NCI-H2081 (cell line): ENCODE data around the gene BNIP5.

ENCODE experiments used
- DNase-seq, 2 experiments: peaks; one replicate each; lab custom pipeline; 2025; lab: John Stamatoyannopoulos, UW

BNIP5 gene

DNA sequence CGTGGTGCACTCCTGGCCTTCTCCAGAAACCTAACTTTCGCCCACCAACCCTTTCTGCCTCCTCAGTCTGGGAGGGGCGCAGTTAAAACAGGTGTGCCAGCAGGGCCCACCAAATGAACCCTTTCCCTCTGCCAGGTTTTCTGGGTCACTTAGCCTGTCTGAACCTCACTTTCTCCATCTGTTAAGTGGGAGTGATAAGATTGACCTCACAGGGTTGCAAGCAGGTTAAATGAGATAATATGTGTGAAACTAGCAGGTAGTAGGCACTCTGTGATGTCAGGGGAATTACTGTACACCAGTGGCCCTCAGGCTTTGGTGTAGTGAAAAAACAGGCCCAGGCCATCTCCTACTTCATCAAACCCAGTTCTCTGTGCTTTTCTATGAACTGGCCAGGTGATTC is 14.1 kb downstream of the BNIP5 start:
- DNase-seq = no peak

DNA sequence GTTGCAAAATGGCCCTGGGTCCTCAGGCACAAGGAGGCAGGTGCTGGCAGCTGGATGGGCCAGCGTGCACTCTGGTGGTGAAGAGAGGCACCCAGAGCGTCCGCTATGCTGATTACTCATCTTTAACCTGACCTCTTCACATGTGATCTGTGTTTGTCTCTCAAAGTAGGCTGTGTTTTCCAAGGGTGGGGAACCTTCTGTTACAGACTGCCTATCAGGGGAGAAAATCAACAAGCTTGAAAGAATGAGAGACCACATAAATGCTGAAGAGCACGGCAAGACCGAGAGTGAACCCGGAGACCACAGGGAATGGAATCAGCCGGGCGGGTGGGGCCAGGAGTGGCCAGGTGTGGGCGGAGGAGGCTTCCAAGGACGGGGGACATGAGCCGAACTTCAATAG is 16.2 kb downstream of the BNIP5 start:
- no peak for DNase-seq

DNA sequence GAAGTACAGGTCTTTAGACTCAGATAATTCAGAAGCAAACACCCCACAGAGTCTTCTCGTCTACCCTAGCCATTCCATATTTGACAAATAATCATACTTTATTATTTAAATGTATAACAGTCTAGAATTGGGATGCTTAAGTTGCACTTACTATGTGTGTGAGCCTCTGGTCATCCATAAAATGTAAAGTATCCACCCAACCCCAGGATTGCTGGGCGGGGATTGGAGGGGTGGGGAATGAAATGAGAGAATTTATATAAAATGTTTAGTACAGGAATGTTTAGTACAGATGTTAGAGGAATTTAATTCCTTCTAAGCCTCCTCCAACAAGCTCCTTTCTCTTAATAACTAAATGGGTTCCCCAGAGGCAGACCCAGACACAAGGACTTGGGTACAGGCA is 16.9 kb downstream of the BNIP5 start:
- no peak for DNase-seq

DNA sequence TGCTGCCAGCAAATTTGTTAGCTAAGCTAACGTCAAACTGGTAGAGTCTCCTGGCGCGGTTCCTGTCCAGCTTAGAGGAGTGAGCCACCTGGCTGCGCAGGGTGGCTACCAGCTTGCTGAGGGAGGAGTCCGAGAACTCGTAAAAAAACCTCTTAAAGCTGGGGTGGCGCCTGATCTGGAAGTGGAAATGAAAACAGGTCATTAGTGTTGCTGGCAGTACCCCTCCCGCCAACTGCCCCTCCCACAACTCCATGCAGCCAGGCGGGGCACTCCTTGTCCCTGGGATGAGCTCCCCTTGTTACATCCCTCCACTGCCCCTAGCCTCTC is 17.3 kb downstream of the BNIP5 start:
- DNase-seq = peak; percentile 76 to 89

DNA sequence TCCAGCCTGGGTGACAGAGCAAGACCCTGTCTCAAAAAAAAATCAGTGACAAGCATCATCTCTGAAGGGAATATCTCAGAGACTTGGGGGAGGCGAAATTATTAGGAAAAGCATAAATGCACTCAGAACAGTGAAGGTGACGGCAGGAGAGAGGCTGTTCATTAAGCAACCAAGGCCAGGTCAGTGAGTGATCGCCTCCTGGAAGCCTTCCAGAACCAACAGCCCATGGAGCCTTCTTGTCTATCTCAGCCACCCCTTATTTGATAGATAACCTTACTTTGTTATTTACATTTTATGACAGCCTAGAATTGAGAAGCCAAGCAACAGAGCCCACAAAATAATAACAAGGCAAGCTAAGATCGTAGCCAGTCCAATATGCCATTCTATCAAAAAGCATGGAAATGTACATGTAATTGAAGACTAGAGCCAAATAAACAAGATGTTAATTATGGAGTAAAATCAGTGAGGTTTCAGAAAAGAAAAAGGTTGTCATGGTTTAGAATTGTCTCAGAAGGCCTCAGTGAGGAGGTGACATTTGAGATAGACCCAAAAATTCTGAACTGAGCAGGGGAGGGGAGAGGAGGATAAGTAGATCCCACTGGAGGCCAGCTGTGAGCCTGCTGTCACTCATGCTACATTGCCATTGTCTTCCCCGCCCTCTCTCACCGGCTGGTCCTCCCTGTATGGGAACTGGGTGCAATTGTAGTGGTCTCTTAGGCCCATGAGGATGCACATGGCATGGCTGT is 17.8 kb downstream of the BNIP5 start:
- DNase-seq = peak in 1 of 2 experiments; percentile 27

DNA sequence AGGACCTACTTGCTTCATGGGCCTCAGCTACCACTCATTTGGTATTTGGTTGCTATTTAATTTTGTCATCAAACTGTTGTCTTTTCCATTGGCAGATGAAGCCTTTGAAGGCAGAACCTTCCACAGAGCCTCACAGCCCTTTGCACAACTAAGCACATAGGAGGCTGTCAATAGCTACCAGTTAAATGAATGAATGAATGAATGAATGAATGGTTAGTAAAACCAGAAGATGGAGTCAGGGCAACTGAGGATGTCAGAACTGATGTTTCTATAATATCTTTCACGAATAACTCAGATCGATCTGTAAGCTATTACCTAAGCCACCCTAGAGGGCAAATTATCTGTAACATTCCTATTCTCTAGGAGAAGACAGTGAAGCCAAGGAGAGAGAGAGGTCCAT is 19.1 kb downstream of the BNIP5 start:
- DNase-seq = no peak

DNA sequence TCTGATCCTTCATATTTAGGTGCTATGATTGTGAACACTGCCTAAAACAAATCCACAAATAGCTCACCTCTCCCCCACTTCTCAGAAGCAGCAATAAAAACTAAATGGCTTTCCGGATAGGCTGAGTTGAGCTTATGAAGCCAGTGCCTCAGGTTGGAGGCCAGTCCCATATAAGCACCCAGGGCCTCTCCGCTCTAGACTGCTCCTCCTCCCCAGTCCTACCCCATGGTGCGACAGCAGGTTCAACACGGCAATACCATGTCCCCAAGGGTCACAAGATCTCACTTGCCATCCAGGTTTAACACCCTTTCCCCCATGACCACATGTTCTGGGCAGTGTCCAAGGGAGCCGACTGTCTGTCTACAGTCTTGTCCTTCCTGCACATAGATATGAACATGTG is 20.8 kb downstream of the BNIP5 start:
- no peak for DNase-seq

DNA sequence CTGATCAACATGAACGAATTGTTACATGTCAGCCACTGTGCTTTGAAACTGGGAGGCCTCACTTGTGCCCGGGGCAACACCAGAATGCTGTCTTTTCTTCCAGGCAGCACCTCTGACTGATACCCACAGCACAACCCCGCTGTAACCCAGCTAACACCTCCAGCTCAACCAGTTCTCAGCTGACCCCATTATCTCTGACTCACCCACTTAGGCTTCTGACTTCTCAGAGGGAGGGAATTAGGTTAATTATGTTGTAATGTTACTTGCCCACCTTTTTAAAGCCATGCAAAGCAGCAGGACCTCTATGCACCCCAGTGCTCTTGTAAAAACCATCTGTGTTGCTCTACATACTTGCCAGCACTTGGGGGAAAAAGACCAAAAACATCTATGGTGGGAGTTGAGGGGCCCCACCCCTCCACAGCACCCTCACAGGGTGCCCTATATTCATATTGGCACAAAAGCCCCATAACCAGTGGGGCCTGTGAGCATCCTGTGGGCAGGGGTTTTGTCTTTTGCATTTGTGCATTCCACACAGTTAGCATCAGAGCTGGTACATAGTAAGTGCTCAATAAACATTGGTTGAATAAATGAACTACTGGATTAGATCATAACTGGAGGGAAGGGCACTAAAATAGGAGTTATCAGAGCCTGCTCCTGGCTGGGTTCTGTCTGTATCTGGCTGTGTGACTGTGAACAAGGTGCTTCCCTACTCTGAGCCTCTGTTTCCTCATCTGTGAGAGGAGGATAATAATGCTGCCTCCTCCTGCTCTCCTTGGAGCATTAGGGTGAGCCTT is 22.3 kb downstream of the BNIP5 start:
- no peak for DNase-seq

DNA sequence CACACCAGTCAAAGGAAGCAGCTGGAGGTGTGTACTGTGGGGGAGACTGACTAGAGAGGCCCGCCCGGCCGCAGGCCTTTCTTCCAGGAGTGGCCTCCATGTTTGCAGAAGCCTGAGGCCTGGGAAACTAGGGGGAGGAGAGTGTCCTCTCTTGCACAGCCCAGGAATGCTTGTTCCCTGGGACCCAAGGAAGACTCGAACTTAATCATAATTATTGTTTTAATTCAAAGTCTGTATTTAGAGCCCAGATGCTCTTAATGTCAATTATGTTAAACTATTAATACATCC is 23.1 kb downstream of the BNIP5 start:
- no peak for DNase-seq

DNA sequence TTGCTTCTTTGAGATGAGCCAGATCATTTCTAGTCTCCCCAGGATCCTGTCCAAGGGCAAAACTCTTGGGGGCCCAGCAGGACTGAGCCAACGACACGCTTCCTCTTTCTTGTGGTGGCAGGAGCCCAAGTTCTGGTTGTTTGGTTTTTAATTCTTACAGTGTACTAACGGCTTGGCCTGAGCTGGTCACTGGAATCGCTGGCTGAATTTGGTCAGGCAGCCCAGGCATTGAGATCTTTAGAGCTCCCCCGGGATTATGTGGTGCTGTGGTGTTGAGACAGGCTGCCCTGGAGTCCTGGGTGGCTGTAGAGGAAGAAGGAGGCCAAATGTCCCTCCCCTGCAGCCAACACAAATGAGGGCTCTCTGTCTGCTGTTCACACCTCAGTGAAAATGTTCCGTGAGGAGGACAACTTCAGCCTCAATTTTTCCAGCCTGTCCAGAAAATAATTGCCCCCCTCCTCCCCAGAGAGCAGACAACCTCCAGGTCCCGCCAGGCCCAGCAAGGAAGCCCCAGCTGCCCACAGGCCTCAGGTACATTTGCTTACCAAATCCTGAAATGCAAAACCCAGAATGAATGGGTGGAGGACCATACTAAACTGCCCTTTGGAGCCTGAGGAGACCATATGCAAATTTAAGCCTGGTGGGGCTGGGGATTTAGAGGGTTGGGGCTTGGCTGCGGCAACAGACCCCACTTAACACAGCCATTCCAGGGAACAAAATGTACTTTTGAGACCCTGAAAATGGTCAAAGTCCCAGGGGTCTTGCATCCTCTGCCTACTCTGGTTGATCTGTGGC is 23.6 kb downstream of the BNIP5 start:
- no peak for DNase-seq

DNA sequence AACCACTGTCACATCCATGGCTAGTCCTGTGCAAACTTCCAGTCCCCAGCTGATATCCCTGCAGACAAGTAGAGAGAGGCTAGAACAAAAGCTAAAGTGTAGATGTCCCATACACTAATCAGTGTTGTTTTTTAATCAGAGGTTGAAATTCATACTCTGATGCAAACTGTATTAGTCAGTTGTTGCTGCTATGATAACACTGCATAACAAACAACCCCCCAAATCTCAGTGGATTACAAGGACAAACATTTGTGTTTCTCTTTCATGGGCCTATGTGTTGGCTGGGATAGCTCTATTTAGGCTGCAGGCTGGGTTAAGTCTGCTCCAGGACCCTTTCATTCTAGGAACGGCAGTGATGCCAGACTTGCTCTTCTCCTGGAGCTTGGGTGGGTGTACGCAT is 26.8 kb downstream of the BNIP5 start:
- DNase-seq = no peak

DNA sequence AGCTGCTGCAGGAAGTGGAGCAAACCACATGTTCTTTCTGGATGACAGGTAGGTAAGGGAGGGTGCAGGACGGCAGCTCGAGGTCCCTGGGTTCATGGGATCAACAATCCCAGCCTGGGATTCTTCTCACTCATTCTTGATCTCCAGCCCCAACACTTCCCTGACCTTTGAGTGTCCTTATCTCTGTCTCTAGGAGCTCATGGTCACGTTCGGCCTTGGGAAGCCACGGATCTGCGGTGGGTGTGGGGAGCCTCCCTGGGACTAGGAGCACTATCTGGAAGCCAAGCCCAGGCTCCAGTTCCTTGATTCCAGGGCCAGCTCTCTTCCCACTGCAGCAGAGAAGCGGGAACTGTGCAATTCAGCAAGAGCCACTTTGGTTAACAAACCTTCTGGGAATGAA is 27.5 kb downstream of the BNIP5 start:
- DNase-seq = no peak

DNA sequence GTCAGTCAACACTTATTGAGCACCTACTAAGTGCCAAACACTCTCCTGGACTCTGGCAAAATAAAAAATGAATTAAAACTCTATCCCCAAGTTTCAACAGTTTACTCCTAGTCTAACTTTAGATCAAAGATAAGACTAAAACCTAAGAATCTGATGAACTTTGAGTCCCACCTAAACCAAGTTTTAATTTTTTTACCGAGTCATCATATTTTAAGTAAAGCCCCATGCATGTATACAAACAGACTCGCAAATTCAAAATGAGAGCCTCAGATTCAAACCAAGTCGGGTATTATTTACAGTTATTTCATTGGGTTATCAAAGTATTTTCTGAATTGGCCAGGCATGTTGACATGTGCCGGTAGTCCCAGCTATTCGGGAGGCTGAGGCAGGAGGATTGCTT is 28.2 kb downstream of the BNIP5 start:
- DNase-seq = no peak

DNA sequence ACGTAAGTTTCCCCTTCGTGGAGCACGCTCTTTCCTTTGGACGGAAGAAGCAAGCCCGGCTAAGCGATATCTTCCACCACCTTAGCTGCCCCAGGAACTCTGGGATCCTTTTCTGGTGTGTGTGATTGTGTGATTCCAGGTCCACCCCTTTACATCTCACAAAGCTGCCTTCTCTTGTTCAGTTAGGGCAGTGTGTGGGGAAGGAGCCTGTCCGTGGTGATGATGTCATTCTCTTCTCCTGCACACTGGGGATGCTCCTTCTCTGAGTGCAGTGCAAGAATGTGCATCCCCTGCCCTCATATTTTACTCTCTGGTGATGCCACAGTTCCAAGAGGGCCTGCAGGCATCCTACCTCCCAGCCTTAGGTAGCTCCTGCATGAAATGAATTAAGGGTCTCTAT is 30.3 kb downstream of the BNIP5 start:
- DNase-seq = no peak

DNA sequence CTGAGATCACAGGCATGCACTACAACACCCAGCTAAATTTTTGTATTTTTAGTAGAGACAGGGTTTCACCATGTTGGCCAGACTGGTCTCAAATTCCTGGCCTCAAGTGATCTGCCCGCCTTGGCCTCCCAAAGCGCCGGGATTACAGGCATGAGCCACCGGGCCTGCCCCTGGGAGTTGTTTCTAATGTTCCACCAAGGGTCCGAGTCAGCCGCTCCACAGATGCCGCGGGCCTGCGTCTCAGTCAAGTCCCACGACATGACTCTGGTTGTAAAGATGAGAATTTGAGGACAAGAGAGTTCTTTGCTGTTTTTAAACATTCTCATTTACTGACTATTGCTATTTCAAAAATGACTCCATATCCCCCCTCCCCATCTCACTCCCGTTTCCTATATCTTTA is 30.8 kb downstream of the BNIP5 start:
- no peak for DNase-seq

DNA sequence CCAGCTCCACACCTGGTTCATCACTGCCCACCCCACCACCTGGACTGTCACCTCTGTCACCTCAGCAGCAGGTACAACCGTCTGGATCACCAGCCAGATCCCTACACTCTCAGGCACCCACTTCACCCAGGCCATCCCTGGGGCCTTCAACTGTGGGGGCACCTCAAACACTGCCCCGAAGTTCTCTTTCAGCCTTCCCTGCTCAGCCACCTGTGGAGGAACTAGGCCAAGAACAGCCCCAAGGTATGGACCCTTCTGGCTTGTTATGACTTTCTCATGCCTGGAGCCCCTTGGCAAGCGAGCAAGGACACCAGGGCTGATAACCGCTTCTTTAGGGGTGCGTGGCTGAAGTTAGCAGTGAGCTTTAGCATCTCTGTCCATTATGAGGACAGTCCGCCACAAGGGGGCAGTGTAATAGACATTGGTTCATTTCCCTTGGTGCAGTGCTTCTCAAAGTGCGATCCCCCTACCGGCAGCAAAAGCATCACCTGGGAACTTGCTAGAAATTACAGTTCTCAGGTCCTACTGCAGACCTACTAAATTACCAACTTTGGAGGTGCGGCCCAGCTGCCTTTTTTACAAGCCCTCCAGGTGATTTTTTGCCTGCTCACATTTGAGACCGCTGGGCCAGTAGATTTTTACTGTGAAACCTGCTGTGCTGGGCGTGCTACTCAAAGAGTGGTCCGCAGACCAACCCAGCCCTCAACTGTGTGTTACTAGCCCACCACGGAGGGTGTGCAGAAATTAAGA is 34.3 kb downstream of the BNIP5 start:
- peak; percentile 82 to 85 for DNase-seq

DNA sequence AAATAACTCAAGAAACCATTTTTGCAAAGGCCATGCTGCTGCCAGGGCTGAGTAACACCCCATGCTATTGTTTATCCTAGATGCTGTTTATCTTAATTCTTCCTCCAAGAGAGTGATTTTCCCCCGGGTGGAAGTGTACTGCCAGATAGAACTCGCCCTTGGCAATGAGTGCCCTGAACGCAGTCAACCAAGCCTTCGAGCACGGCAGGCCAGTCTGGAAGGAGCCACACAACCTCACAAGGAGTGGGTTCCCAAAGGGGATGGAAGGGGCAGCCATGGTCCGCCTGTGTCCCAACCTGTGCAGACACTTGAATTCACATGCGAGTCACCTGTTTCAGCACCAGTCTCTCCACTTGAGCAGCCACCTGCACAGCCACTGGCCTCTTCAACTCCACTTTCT is 34.9 kb downstream of the BNIP5 start:
- no peak for DNase-seq

DNA sequence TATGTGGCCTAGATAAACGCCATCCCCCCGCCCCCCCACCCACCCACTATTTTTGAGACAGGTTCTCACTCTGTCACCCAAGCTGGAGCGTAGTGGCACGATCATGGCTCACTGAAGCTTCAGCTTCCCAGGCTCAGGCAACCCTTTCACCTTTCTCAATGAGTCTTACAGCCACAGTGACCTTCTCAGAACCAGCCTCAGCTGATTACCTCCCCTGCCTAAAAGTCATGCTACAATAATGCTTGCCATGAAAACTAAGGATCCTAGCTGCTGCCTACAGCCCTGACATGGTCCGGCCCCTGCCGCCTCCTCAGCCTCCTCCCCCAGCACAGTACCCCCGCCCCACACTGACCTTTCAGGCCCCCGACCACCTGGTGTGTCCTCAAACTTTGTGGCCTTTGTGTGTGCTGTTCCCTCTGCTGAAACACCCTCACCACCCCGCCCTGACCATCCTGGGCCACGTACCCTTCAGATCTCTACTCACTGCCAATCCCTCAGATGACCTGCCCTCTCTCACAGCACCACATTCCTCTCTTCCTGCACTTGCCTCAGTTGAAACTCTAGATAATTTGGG is 35.5 kb downstream of the BNIP5 start:
- no peak for DNase-seq

DNA sequence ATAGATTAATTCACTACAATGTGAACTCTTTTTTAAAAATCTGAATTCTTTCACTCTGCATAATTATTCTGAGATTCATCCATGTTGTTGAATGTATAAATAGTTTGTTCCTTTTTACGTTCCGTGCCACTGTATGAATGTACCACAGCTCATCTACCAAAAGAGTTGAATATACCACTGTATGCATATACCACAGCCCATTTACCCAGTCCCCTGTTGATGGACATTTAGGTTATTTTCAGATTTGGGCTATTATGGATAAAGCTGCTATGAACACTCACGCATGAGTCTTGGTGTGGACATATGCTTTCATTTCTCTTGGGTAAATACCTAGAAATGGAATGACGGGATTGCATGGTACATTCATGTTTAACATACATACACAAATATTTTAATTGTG is 38.7 kb downstream of the BNIP5 start:
- no peak for DNase-seq

DNA sequence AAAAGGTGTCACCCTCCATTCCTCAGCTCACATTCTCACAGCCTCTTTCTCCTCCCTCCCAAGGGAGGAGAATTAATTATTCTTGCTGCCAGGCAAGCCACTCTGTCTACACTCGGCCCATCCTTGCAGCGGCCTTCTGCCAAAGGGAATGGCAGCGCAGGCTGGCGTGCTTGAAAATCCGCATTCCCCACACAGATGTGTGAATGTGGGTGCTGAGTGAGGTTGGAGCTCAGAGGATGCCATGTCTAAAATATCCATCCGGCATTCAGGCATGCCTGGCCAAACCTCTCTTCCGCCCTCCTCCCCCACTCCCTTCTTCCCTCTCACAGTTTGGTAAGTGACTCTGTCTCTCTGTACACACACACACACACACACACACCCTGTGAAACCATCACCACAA is 39.2 kb downstream of the BNIP5 start:
- no peak for DNase-seq

DNA sequence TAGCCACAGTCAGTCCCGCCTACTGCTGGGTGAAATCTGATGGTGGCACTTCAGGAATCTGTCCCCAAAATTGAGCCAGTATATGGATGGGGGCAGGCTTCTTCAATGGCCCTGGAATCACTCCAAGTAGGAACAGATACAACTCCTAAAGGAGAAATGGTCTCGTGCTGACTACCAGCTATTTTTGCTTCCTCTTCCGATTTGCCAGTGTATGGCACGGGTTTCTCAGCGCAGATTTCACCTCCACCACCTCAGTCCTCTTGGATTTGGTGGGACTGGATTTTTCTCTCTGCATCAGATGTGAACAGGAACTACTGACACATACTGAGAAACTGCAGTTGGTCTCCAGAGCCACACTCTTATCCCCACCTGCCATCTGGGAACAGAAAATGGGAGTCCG is 39.6 kb downstream of the BNIP5 start:
- DNase-seq = no peak

DNA sequence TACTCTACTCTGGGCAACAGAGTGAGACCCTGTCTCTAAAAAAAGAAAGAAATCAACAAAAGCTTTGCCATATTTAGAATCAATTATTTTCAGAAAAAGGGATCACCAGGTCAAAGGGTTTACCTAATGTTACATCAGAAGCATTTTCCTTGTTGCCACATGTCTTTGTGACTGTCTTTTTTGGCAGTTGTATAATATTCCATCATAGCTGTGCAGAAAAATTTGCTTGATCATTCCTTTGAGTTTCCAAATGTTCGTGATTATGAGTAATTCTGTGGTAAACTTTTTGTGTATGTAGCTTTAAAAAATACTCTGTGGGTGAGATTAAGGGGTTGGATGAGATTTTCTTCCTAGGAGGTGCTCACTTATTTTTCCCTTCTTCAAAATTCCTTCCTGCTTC is 40.4 kb downstream of the BNIP5 start:
- no peak for DNase-seq
